PC-3 (cell line): ENCODE results near the gene PRDX6. TPM values are rescaled to one million over a fixed set of nuclear protein-coding genes. Genes with fewer than 3 reads are reported as not detected.
A peak's percentile ranks its signal among the peaks of the same experiment; 100 is the strongest.

Experiments used
- ATAC-seq: fragments of 200-7000 bp; cut with Tn5 transposase; 2 replicates; pipeline ENCODE4 v1.9.1; 2020; ENCODE audit warnings: mild to moderate bottlenecking, moderate library complexity
- BruUV-seq: library from RNA; stranded (reverse); fragments of 400-500 nt; replicated peaks from 2 replicates; lab custom pipeline; 2021; lab: Mats Ljungman, UMichigan
- CTCF ChIA-PET: fragments of 300-600 bp; sonication (Branson Sonifier 250); formaldehyde crosslinking; loops from one replicate; lab custom pipeline; 2022; ENCODE audit warnings: antibody characterized with exemption; lab: Charles Lee
- POLR2A ChIA-PET: fragments of 300-600 bp; sonication (Branson Sonifier 250); formaldehyde crosslinking; loops from one replicate; lab custom pipeline; 2022; ENCODE audit warnings: antibody characterized with exemption; ENCODE audit not compliant: unreplicated experiment; lab: Charles Lee
- DNase-seq: peaks from one replicate; pipeline ENCODE4 v3.0.0-alpha.2; 2015
- H2AFZ ChIP-seq: fragments of 300-600 bp; sonication (generic); 2 replicates; pipeline ENCODE4 v1.6.0; 2016; ENCODE audit warnings: antibody characterized with exemption, low read length
- H3F3A ChIP-seq: fragments of 300-600 bp; sonication (generic); one replicate; pipeline ENCODE4 v1.6.0; 2017; ENCODE audit warnings: antibody characterized with exemption, low read length, control low read depth, mild to moderate bottlenecking; ENCODE audit not compliant: unreplicated experiment
- H3K27ac ChIP-seq: fragments of 300-600 bp; sonication (generic); 2 replicates; pipeline ENCODE4 v1.5.1; 2016; ENCODE audit warnings: mild to moderate bottlenecking, low read length
- H3K27me3 ChIP-seq: fragments of 300-600 bp; sonication (generic); 2 replicates; pipeline ENCODE4 v1.6.1; 2016; ENCODE audit warnings: low read length, mixed read lengths
- H3K36me3 ChIP-seq: fragments of 300-600 bp; sonication (generic); 2 replicates; pipeline ENCODE4 v1.6.1; 2016; ENCODE audit warnings: low read depth, mixed run types, low read length, mixed read lengths
- H3K4me1 ChIP-seq: fragments of 300-600 bp; sonication (generic); 2 replicates; pipeline ENCODE4 v1.5.1; 2016; ENCODE audit warnings: low read length; ENCODE audit not compliant: insufficient read depth
- H3K4me2 ChIP-seq: fragments of 300-600 bp; sonication (generic); 2 replicates; pipeline ENCODE4 v1.6.0; 2016; ENCODE audit warnings: low read length
- H3K4me3 ChIP-seq: fragments of 300-600 bp; sonication (generic); 2 replicates; pipeline ENCODE4 v1.5.1; 2016; ENCODE audit warnings: mild to moderate bottlenecking, low read length, mixed read lengths
- H3K79me2 ChIP-seq: fragments of 300-600 bp; sonication (generic); 2 replicates; pipeline ENCODE4 v1.6.1; 2017; ENCODE audit warnings: low read length, mixed read lengths
- H3K9ac ChIP-seq: fragments of 300-600 bp; sonication (generic); 2 replicates; pipeline ENCODE4 v1.6.0; 2016; ENCODE audit warnings: mild to moderate bottlenecking, low read length
- H3K9me2 ChIP-seq: fragments of 300-600 bp; sonication (generic); replicated peaks from 2 replicates; pipeline ENCODE4 v1.6.1; 2016; ENCODE audit warnings: mixed run types, low read length, mixed read lengths
- H3K9me3 ChIP-seq: fragments of 300-600 bp; sonication (generic); 2 replicates; pipeline ENCODE4 v1.6.1; 2016; ENCODE audit warnings: low read length, mixed read lengths
- H4K20me1 ChIP-seq: fragments of 300-600 bp; sonication (generic); 2 replicates; pipeline ENCODE4 v1.6.1; 2016; ENCODE audit warnings: low read length, mixed read lengths
- EZH2 ChIP-seq: fragments of 300-600 bp; sonication (generic); IDR thresholded peaks from one replicate; pipeline ENCODE4 v1.6.1; 2017; ENCODE audit warnings: antibody characterized with exemption, mild to moderate bottlenecking, low read length; ENCODE audit not compliant: unreplicated experiment
- EZH2phosphoT487 ChIP-seq: fragments of 300-600 bp; sonication (generic); IDR thresholded peaks from 2 replicates; pipeline ENCODE4 v1.6.1; 2018; ENCODE audit warnings: mild to moderate bottlenecking, antibody characterized with exemption, low read length, borderline replicate concordance
- intact Hi-C: fragments of 100-400 bp; cut with micrococcal nuclease; formaldehyde crosslinking; loops from 2 replicates; pipeline ENCODE4 v1.9.0; 2023
- total RNA-seq: library from RNA; depleted of rRNA; stranded (reverse); fragments of >200 nt; gene quantifications from 2 replicates; pipeline ENCODE4 v1.2.3, GENCODE V29; 2014
- TF ChIP-seq, protein P1 (sequence below): fragments of 300-600 bp; sonication (generic); conservative IDR thresholded peaks from 2 replicates; pipeline ENCODE4 v1.5.1; 2017; ENCODE audit warnings: antibody characterized with exemption, low read depth, mild to moderate bottlenecking, low read length

PRDX6 gene
- total RNA-seq, 1 experiment from 2014 or later, result 829 TPM

DNA sequence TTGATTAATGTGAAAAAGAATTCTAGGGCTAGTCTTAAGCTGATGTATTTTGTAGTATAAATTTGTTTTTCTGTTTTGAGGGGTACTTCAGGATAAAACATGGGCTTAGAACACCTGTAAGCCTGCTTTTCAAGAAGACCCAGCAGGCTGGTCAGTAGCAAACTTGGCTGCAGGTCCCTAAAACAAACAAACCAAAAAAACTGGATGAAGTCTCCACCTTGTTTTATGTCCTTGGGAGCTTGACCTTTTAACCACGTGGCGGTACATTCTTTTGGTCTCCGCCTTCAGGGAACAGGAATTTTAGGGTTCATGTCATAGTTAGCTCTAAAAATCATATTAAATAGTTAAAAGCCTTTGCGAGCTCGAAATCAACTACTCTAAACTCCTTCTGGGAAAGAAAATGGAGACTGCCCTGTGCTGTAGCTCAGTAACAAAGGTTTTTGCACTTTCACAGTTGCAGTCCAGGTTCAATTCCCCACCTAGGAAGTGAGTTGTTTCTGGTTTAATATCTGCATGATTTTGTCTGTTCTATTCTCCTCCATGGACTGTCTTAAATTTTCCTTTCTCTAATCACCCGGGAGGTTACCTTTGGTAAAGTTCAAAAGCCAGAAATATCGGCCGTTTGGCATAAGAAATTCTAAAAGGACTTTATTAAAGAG is 18.6 kb downstream of the PRDX6 start:
- CTCF ChIA-PET, result no interaction called here
- no peak overlapping the region for H3K27ac ChIP-seq
- H3F3A ChIP-seq, result no peaks in the 10 kb centered on the region
- peaks cover 31% of the 10 kb centered on the region for H3K9me3 ChIP-seq
- no peak overlapping the region for H3K4me3 ChIP-seq
- no peak overlapping the region for H3K9ac ChIP-seq
- no peaks in the 10 kb centered on the region for H3K79me2 ChIP-seq
- H3K36me3 ChIP-seq, result peaks cover 16% of the 10 kb centered on the region
- H3K4me2 ChIP-seq, result no peak overlapping the region
- POLR2A ChIA-PET, result interaction anchor here (0.6 to 0.7 kb wide), 3 partner anchors 10 to 190 kb away, joined by 3 to 9 read pairs (median 3); no protein-coding TSS in a partner anchor
- ATAC-seq (no peak), DNase-seq (no peak)
- BruUV-seq, result no TSS peak
- H3K4me1 ChIP-seq, result no peaks in the 10 kb centered on the region
- intact Hi-C loops, result no loop called here
- H4K20me1 ChIP-seq, result no peaks in the 10 kb centered on the region
- no peaks in the 10 kb centered on the region for H3K9me2 ChIP-seq
- H3K27me3 ChIP-seq, result no peaks in the 10 kb centered on the region
- H2AFZ ChIP-seq, result no peak overlapping the region
- no peak for TF ChIP-seq EZH2
- TF ChIP-seq EZH2phosphoT487, result no peak
- TF ChIP-seq, protein P1, sequence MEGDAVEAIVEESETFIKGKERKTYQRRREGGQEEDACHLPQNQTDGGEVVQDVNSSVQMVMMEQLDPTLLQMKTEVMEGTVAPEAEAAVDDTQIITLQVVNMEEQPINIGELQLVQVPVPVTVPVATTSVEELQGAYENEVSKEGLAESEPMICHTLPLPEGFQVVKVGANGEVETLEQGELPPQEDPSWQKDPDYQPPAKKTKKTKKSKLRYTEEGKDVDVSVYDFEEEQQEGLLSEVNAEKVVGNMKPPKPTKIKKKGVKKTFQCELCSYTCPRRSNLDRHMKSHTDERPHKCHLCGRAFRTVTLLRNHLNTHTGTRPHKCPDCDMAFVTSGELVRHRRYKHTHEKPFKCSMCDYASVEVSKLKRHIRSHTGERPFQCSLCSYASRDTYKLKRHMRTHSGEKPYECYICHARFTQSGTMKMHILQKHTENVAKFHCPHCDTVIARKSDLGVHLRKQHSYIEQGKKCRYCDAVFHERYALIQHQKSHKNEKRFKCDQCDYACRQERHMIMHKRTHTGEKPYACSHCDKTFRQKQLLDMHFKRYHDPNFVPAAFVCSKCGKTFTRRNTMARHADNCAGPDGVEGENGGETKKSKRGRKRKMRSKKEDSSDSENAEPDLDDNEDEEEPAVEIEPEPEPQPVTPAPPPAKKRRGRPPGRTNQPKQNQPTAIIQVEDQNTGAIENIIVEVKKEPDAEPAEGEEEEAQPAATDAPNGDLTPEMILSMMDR, result no peak

DNA sequence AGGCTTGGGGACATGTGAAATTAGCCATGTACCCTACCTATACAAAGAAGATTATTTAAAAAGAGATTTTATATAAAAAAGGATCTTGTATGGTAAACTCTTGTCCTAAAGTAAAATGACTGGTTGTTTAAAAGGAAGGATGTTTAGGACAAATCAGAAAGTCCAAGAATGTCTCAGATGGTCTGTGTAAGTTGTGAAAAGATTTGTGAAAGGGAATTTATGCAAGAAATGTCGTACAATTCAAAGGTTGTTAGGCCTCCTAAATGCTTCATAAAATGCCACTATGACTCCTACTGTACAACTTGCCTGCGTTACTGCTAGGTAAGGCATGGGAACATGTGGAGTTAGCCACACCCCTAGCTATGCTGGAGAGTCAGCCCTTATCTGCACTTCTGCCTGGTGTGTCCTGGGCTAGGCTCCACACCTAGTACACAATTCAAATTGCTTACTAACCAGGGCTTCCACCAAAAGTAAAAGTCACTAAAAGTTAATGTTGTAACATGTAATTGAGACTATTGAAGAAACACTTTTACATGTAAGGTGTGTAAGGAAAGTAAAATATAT is 19.7 kb downstream of the PRDX6 start:
- ChIA-PET CTCF (no interaction called here), POLR2A (no interaction called here)
- ATAC-seq (no peak), DNase-seq (no peak)
- TF ChIP-seq EZH2phosphoT487 (no peak), EZH2 (no peak)
- TF ChIP-seq, protein P1, result no peak
- peaks cover 16% of the 10 kb centered on the region for H3K36me3 ChIP-seq
- no peak overlapping the region for H3K9ac ChIP-seq
- intact Hi-C loops, result no loop called here
- no peaks in the 10 kb centered on the region for H3K9me2 ChIP-seq
- H3F3A ChIP-seq, result no peaks in the 10 kb centered on the region
- peak overlapping the region; percentile 6; the same call in 1 of the 2 replicates for H3K4me3 ChIP-seq
- no peak overlapping the region for H2AFZ ChIP-seq
- H3K9me3 ChIP-seq, result peaks cover 31% of the 10 kb centered on the region
- no peaks in the 10 kb centered on the region for H3K27me3 ChIP-seq
- no peaks in the 10 kb centered on the region for H3K79me2 ChIP-seq
- no peaks in the 10 kb centered on the region for H3K4me1 ChIP-seq
- no peaks in the 10 kb centered on the region for H4K20me1 ChIP-seq
- H3K27ac ChIP-seq, result no peak overlapping the region
- no peak overlapping the region for H3K4me2 ChIP-seq
- no TSS peak for BruUV-seq

DNA sequence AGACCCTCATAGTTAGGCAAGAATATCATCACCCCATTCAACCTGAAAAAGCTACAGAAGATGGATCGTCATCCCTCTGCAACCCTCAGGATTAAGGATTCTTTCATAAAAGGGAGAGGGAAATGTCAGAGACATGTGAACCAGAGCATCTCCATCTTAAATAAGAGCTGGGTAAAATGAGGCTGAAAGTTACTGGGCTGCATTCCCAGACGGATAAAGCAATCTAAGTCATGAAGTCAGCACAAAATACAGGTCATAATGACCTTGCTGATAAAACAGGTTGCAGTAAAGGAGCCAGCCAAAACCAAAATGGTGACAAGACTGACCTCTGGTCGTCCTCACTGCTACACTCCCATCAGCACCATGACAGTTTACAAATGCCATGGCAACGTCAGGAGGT is 22.6 kb downstream of the PRDX6 start:
- Histone ChIP-seq H2AFZ (no peak overlapping the region), H3K4me2 (no peak overlapping the region), H3K36me3 (peaks cover 9% of the 10 kb centered on the region), H3K9ac (no peak overlapping the region), H3K9me3 (peaks cover 31% of the 10 kb centered on the region), H3F3A (no peaks in the 10 kb centered on the region), H3K27me3 (no peaks in the 10 kb centered on the region), H3K27ac (no peak overlapping the region), H3K79me2 (no peaks in the 10 kb centered on the region), H3K4me1 (no peaks in the 10 kb centered on the region), H4K20me1 (no peaks in the 10 kb centered on the region), H3K4me3 (no peak overlapping the region), H3K9me2 (no peaks in the 10 kb centered on the region)
- CTCF ChIA-PET, result no interaction called here
- no peak for TF ChIP-seq EZH2
- TF ChIP-seq, protein P1, result no peak
- TF ChIP-seq EZH2phosphoT487, result no peak
- no TSS peak for BruUV-seq
- ATAC-seq (no peak), DNase-seq (no peak)
- intact Hi-C loops, result no loop called here
- POLR2A ChIA-PET, result no interaction called here
